Body of pancreas (tissue), 4 donors: ENCODE measurements around the gene BABAM2. TPM values are rescaled to one million over a fixed set of nuclear protein-coding genes. Genes with fewer than 3 reads are reported as not detected.

ENCODE experiments used
- ATAC-seq: fragments of 150-250 bp; one replicate; pipeline ENCODE4 v1.9.1; 2016
- DNase-seq, 4 donors: peaks; one replicate each; pipeline ENCODE4 v3.0.0-alpha.2; 2019
- H3K27ac ChIP-seq, 4 donors: fragments of 200-600 bp; sonication (generic); 1 replicate in 3 of 4; 2 replicates in 1 of 4; pipeline versions ENCODE4 v1.5.1 to v1.6.1; 2016 to 2019; ENCODE audit warnings: mild to moderate bottlenecking in 1 of 4, mixed read lengths in 1 of 4, moderate library complexity in 1 of 4
- H3K27me3 ChIP-seq, 2 donors: fragments of 200-600 bp; sonication (generic); one replicate each; pipeline ENCODE4 v1.6.0; 2016; ENCODE audit warnings: mild to moderate bottlenecking in 1 of 2
- H3K36me3 ChIP-seq, 2 donors: fragments of 200-600 bp; sonication (generic); replicated peaks in 1 of 2; 2 replicates each; pipeline ENCODE4 v1.5.1; 2016; ENCODE audit warnings: low read depth in 2 of 2; ENCODE audit not compliant: insufficient read depth in 1 of 2
- H3K4me1 ChIP-seq: fragments of 200-600 bp; sonication (generic); one replicate; pipeline ENCODE4 v1.6.0; 2016
- H3K4me3 ChIP-seq, 2 donors: fragments of 200-600 bp; sonication (generic); 1 replicate in 1 of 2; 2 replicates in 1 of 2; pipeline ENCODE4 v1.5.1; 2016 to 2019
- H3K9me3 ChIP-seq, 3 donors: fragments of 200-600 bp; sonication (generic); 1 replicate in 2 of 3; 2 replicates in 1 of 3; pipeline ENCODE4 v1.5.1; 2016
- POLR2A ChIP-seq, 3 donors: fragments of 450-650 bp; IDR thresholded peaks; one replicate each; pipeline ENCODE4 v1.6.1; 2016; ENCODE audit warnings: antibody characterized with exemption in 3 of 3, mild to moderate bottlenecking in 2 of 3
- WGBS, 2 donors: methylation state at CpG; one replicate each; pipeline ENCODE4 v1.1.5; 2017; 5-methylcytosine and 5-hydroxymethylcytosine counted together
- intact Hi-C: fragments of 100-400 bp; cut with DNase I; formaldehyde crosslinking; loops from one replicate; pipeline ENCODE4 v1.15.1; 2023
- total RNA-seq, 2 donors: library from RNA; depleted of rRNA; stranded (reverse); fragments of >200 nt; gene quantifications; one replicate each; pipeline ENCODE4 v1.1.0, GENCODE V29; 2016
- TF ChIP-seq, protein P1 (sequence below), 7 experiments: fragments of 450-650 bp in 4 of 7; fragments of 200-600 bp in 3 of 7; sonication (generic) in 3 of 7; IDR thresholded peaks; one replicate each; pipeline ENCODE4 v1.5.1; 2016 to 2019; ENCODE audit warnings: antibody characterized with exemption in 7 of 7

The BABAM2 gene
- total RNA-seq, 2 donors from 2014 or later = 20.5 to 22.4 TPM

- no peak for DNase-seq
- Histone ChIP-seq H3K4me3 (no peak overlapping the region), H3K36me3 (no peaks in the 10 kb centered on the region), H3K4me1 (no peaks in the 10 kb centered on the region), H3K9me3 (no peaks in the 10 kb centered on the region), H3K27ac (no peak overlapping the region), H3K27me3 (no peaks in the 10 kb centered on the region)
- ATAC-seq = no peak
- intact Hi-C loops = no loop called here
- TF ChIP-seq, protein P1, sequence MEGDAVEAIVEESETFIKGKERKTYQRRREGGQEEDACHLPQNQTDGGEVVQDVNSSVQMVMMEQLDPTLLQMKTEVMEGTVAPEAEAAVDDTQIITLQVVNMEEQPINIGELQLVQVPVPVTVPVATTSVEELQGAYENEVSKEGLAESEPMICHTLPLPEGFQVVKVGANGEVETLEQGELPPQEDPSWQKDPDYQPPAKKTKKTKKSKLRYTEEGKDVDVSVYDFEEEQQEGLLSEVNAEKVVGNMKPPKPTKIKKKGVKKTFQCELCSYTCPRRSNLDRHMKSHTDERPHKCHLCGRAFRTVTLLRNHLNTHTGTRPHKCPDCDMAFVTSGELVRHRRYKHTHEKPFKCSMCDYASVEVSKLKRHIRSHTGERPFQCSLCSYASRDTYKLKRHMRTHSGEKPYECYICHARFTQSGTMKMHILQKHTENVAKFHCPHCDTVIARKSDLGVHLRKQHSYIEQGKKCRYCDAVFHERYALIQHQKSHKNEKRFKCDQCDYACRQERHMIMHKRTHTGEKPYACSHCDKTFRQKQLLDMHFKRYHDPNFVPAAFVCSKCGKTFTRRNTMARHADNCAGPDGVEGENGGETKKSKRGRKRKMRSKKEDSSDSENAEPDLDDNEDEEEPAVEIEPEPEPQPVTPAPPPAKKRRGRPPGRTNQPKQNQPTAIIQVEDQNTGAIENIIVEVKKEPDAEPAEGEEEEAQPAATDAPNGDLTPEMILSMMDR (IDR thresholded peaks at IDR 0.05) = no peak
- no peak for TF ChIP-seq POLR2A (IDR thresholded peaks at IDR 0.05)
- WGBS, 2 donors = 53 to 57% methylated on average over 1 of the region's 1 CpG
Observed at GRCh38 chr2:27904405-27904665, 13.8 kb downstream of the BABAM2 start.

DNA sequence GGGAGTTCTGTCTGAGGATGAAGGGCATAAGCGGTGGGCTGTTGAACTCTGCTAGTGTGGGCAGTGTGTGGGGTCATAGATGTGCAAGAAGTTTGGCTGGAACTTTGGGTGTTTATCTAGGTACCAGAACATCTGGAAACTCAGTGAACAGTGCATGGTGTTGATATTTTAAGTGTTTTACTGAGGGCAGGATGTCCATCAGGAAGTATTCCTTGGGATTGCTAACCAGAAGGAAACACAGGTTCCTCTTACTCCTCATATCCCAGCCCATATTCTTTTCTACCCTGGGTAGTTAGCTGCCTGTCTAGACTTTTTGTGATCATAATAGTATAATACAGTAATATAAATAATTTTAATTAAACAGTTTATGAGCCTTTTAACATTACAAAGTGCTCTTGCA, 15.5 kb downstream of the BABAM2 start:
- H3K9me3 ChIP-seq = no peaks in the 10 kb centered on the region
- H3K27ac ChIP-seq = no peak overlapping the region
- intact Hi-C loops = no loop called here
- H3K27me3 ChIP-seq = no peaks in the 10 kb centered on the region
- TF ChIP-seq POLR2A (IDR thresholded peaks at IDR 0.05) = no peak
- TF ChIP-seq, protein P1 (IDR thresholded peaks at IDR 0.05) = no peak
- H3K36me3 ChIP-seq = no peaks in the 10 kb centered on the region
- H3K4me1 ChIP-seq = no peaks in the 10 kb centered on the region
- no peak overlapping the region for H3K4me3 ChIP-seq
- ATAC-seq = no peak
- 89 to 96% methylated on average over 1 of the region's 1 CpG for WGBS, 2 donors
- DNase-seq = no peak

DNA sequence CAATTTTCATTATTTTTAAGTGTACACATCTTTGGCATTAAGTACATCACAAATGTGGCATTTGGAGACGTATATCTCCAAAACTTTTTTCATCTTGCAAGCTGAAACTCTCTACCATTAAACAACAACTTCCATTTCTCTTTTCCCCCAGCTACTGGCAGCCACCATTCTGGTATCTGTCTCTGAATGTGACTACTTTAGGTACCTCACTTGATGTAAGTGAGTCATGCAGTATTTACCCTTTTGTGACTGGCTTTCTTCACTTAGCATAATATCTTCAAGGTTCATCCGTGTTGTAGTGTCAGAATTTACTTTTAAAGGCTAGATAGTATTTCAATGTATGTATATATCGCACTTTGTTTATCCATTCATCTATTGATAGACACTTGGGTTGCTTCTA, 17.0 kb downstream of the BABAM2 start:
- H3K4me1 ChIP-seq = no peaks in the 10 kb centered on the region

GRCh38 chr2:27909901-27910300, 19.4 kb downstream of the BABAM2 start:
- no peaks in the 10 kb centered on the region for H3K4me1 ChIP-seq
- no peak overlapping the region for H3K27ac ChIP-seq
- TF ChIP-seq, protein P1 (IDR thresholded peaks at IDR 0.05) = no peak
- TF ChIP-seq POLR2A (IDR thresholded peaks at IDR 0.05) = no peak
- ATAC-seq (no peak), DNase-seq (no peak)
- H3K27me3 ChIP-seq = no peaks in the 10 kb centered on the region
- no peaks in the 10 kb centered on the region for H3K9me3 ChIP-seq
- H3K4me3 ChIP-seq = no peak overlapping the region
- WGBS, 2 donors = 63 to 74% methylated on average over 2 of the region's 2 CpGs
- intact Hi-C loops = no loop called here
- H3K36me3 ChIP-seq = no peaks in the 10 kb centered on the region

More for the DNA sequence above, 17.0 kb downstream of the BABAM2 start:
- Histone ChIP-seq H3K4me3 (no peak overlapping the region), H3K9me3 (no peaks in the 10 kb centered on the region), H3K27ac (no peak overlapping the region), H3K36me3 (no peaks in the 10 kb centered on the region), H3K27me3 (no peaks in the 10 kb centered on the region)
- ATAC-seq (no peak), DNase-seq (no peak)
- WGBS, 2 donors = 54 to 61% methylated on average over 3 of the region's 3 CpGs
- intact Hi-C loops = no loop called here
- TF ChIP-seq, protein P1 (IDR thresholded peaks at IDR 0.05) = no peak
- TF ChIP-seq POLR2A (IDR thresholded peaks at IDR 0.05) = no peak

- H3K36me3 ChIP-seq = no peaks in the 10 kb centered on the region
- H3K4me1 ChIP-seq = peaks cover 11% of the 10 kb centered on the region
- ATAC-seq (no peak), DNase-seq (no peak)
- TF ChIP-seq, protein P1 (IDR thresholded peaks at IDR 0.05) = no peak
- TF ChIP-seq POLR2A (IDR thresholded peaks at IDR 0.05) = no peak
- H3K27me3 ChIP-seq = no peaks in the 10 kb centered on the region
- H3K27ac ChIP-seq = no peak overlapping the region
- H3K9me3 ChIP-seq = no peaks in the 10 kb centered on the region
- H3K4me3 ChIP-seq = no peak overlapping the region
- 96 to 97% methylated on average over 2 of the region's 2 CpGs for WGBS, 2 donors
- intact Hi-C loops = no loop called here
Observed at GRCh38 chr2:27911458-27912210, 21.1 kb downstream of the BABAM2 start.
